Effector memory CD8-positive, alpha-beta T cell (primary cell): ENCODE measurements around the gene ZNF462.

Source experiments
- ATAC-seq: fragments of 150-1000 bp; cut with Tn5 transposase; replicated peaks from 2 replicates; pipeline ENCODE4 v1.10.0; 2021; ENCODE audit warnings: mild to moderate bottlenecking, moderate library complexity
- DNase-seq, 3 experiments: peaks; one replicate each; pipeline ENCODE4 v3.0.0; 2021
- H3K27ac Mint-ChIP-seq, 2 donors: one replicate each; pipeline ENCODE4 v1.8.0; 2022; ENCODE audit warnings: mild to moderate bottlenecking in 2 of 2, mixed read lengths in 2 of 2, moderate library complexity in 2 of 2
- H3K27me3 Mint-ChIP-seq, 2 donors: one replicate each; pipeline ENCODE4 v1.8.0; 2022; ENCODE audit warnings: mixed read lengths in 2 of 2
- H3K36me3 Mint-ChIP-seq: one replicate; pipeline ENCODE4 v1.8.0; 2022; ENCODE audit warnings: mild to moderate bottlenecking, moderate library complexity, mixed read lengths; ENCODE audit not compliant: insufficient read depth
- H3K4me1 Mint-ChIP-seq, 2 donors: one replicate each; pipeline ENCODE4 v1.8.0; 2022; ENCODE audit warnings: low read depth in 2 of 2, mixed read lengths in 2 of 2
- H3K4me3 Mint-ChIP-seq, 2 donors: one replicate each; pipeline ENCODE4 v1.8.0; 2022; ENCODE audit warnings: mild to moderate bottlenecking in 2 of 2, mixed read lengths in 2 of 2, moderate library complexity in 2 of 2
- H3K9me3 Mint-ChIP-seq, 2 donors: one replicate each; pipeline ENCODE4 v1.8.0; 2022; ENCODE audit warnings: mixed read lengths in 2 of 2
- total RNA-seq, 9 experiments: gene quantifications; one replicate each; lab custom pipeline; 2026; lab: John Stamatoyannopoulos, UW

The ZNF462 gene
- 0.06 to 8.5 (median 0.72) reads per million in 9 experiments for total RNA-seq

- DNase-seq (no peak), ATAC-seq (peak; percentile 34)
- H3K27me3 Mint-ChIP-seq, result peaks cover 65 to 68% of the 10 kb centered on the region in 2 donors
- peak within 1 kb of the TSS in 1 of 2 donors; percentile 67 for H3K27ac Mint-ChIP-seq
- peaks cover 21% of the 10 kb centered on the region for H3K36me3 Mint-ChIP-seq
- peak within 1 kb of the TSS; percentile 48 to 77 for H3K4me3 Mint-ChIP-seq
- peaks cover 0 to 7% of the 10 kb centered on the region in 2 donors for H3K9me3 Mint-ChIP-seq
- H3K4me1 Mint-ChIP-seq, result peaks cover 5 to 7% of the 10 kb centered on the region in 2 donors
Observed at GRCh38 chr9:106862821-106863720, at the start of gene ZNF462. Gene ZNF462, plus strand, starts transcription at chr9:106863166. Its CDS starts 60,218 bp downstream, at chr9:106923384.

GRCh38 chr9:106816524-106816923 is 46.4 kb upstream of the ZNF462 start:
- ATAC-seq (no peak), DNase-seq (no peak)
- Mint-ChIP-seq H3K4me3 (no peak overlapping the region), H3K36me3 (no peaks in the 10 kb centered on the region), H3K4me1 (no peaks in the 10 kb centered on the region), H3K27ac (no peak overlapping the region), H3K9me3 (peaks cover 0 to 10% of the 10 kb centered on the region in 2 donors), H3K27me3 (no peaks in the 10 kb centered on the region)

- no peak overlapping the region for H3K27ac Mint-ChIP-seq
- no peaks in the 10 kb centered on the region for H3K4me1 Mint-ChIP-seq
- no peak overlapping the region for H3K4me3 Mint-ChIP-seq
- ATAC-seq (no peak), DNase-seq (no peak)
- H3K9me3 Mint-ChIP-seq, result peaks cover 0 to 4% of the 10 kb centered on the region in 2 donors
- no peaks in the 10 kb centered on the region for H3K36me3 Mint-ChIP-seq
- no peaks in the 10 kb centered on the region for H3K27me3 Mint-ChIP-seq
Observed at GRCh38 chr9:106818034-106818433, 44.9 kb upstream of the ZNF462 start.

- H3K9me3 Mint-ChIP-seq, result peaks cover 0 to 1% of the 10 kb centered on the region in 2 donors
- no peak for ATAC-seq
Observed at GRCh38 chr9:106820866-106821265, 42.1 kb upstream of the ZNF462 start.

GRCh38 chr9:106828070-106828469 is 34.9 kb upstream of the ZNF462 start:
- Mint-ChIP-seq H3K4me3 (no peak overlapping the region), H3K9me3 (peaks cover 0 to 4% of the 10 kb centered on the region in 2 donors), H3K36me3 (no peaks in the 10 kb centered on the region), H3K27me3 (no peaks in the 10 kb centered on the region), H3K27ac (no peak overlapping the region), H3K4me1 (no peaks in the 10 kb centered on the region)
- DNase-seq (no peak), ATAC-seq (no peak)

More at GRCh38 chr9:106820866-106821265, 42.1 kb upstream of the ZNF462 start:
- no peak overlapping the region for H3K27ac Mint-ChIP-seq
- DNase-seq, result no peak
- no peaks in the 10 kb centered on the region for H3K27me3 Mint-ChIP-seq
- H3K4me3 Mint-ChIP-seq, result no peak overlapping the region
- no peaks in the 10 kb centered on the region for H3K4me1 Mint-ChIP-seq
- no peaks in the 10 kb centered on the region for H3K36me3 Mint-ChIP-seq

GRCh38 chr9:106828965-106829364 is 34.0 kb upstream of the ZNF462 start:
- no peaks in the 10 kb centered on the region for H3K36me3 Mint-ChIP-seq
- no peak overlapping the region for H3K27ac Mint-ChIP-seq
- no peak for DNase-seq
- H3K9me3 Mint-ChIP-seq, result peaks cover 0 to 4% of the 10 kb centered on the region in 2 donors
- no peaks in the 10 kb centered on the region for H3K4me1 Mint-ChIP-seq
- H3K4me3 Mint-ChIP-seq, result no peak overlapping the region
- ATAC-seq, result no peak
- no peaks in the 10 kb centered on the region for H3K27me3 Mint-ChIP-seq

GRCh38 chr9:106829666-106830408 is 33.1 kb upstream of the ZNF462 start:
- Mint-ChIP-seq H3K27ac (no peak overlapping the region), H3K4me1 (no peaks in the 10 kb centered on the region), H3K36me3 (no peaks in the 10 kb centered on the region), H3K27me3 (no peaks in the 10 kb centered on the region), H3K9me3 (peaks cover 0 to 4% of the 10 kb centered on the region in 2 donors), H3K4me3 (no peak overlapping the region)
- no peak for ATAC-seq
- DNase-seq, result no peak

GRCh38 chr9:106830527-106831150 is 32.3 kb upstream of the ZNF462 start:
- Mint-ChIP-seq H3K27ac (no peak overlapping the region), H3K36me3 (no peaks in the 10 kb centered on the region), H3K9me3 (peaks cover 0 to 6% of the 10 kb centered on the region in 2 donors), H3K27me3 (no peaks in the 10 kb centered on the region), H3K4me3 (no peak overlapping the region), H3K4me1 (no peaks in the 10 kb centered on the region)
- no peak for ATAC-seq
- no peak for DNase-seq

- no peak for DNase-seq
- Mint-ChIP-seq H3K9me3 (peaks cover 9 to 10% of the 10 kb centered on the region in 2 donors), H3K27me3 (no peaks in the 10 kb centered on the region)
Observed at GRCh38 chr9:106834888-106835287, 28.1 kb upstream of the ZNF462 start.

GRCh38 chr9:106835840-106836239 is 27.1 kb upstream of the ZNF462 start:
- H3K4me1 Mint-ChIP-seq, result no peaks in the 10 kb centered on the region
- H3K4me3 Mint-ChIP-seq, result no peak overlapping the region
- H3K27me3 Mint-ChIP-seq, result no peaks in the 10 kb centered on the region
- no peak for ATAC-seq
- no peak for DNase-seq
- no peaks in the 10 kb centered on the region for H3K36me3 Mint-ChIP-seq
- H3K27ac Mint-ChIP-seq, result no peak overlapping the region
- H3K9me3 Mint-ChIP-seq, result peaks cover 11 to 15% of the 10 kb centered on the region in 2 donors

More at GRCh38 chr9:106834888-106835287, 28.1 kb upstream of the ZNF462 start:
- Mint-ChIP-seq H3K36me3 (no peaks in the 10 kb centered on the region), H3K4me1 (no peaks in the 10 kb centered on the region), H3K4me3 (no peak overlapping the region), H3K27ac (no peak overlapping the region)
- no peak for ATAC-seq

GRCh38 chr9:106843371-106843770 is 19.6 kb upstream of the ZNF462 start:
- Mint-ChIP-seq H3K36me3 (no peaks in the 10 kb centered on the region), H3K4me1 (no peaks in the 10 kb centered on the region), H3K9me3 (peaks cover 6 to 15% of the 10 kb centered on the region in 2 donors), H3K4me3 (no peak overlapping the region), H3K27me3 (no peaks in the 10 kb centered on the region), H3K27ac (no peak overlapping the region)
- DNase-seq, result no peak
- no peak for ATAC-seq

GRCh38 chr9:106846307-106846706 is 16.7 kb upstream of the ZNF462 start:
- Mint-ChIP-seq H3K27me3 (no peaks in the 10 kb centered on the region), H3K27ac (no peak overlapping the region), H3K9me3 (no peaks in the 10 kb centered on the region), H3K4me1 (no peaks in the 10 kb centered on the region), H3K36me3 (no peaks in the 10 kb centered on the region), H3K4me3 (no peak overlapping the region)
- DNase-seq (no peak), ATAC-seq (no peak)

GRCh38 chr9:106846857-106847256 is 16.1 kb upstream of the ZNF462 start:
- Mint-ChIP-seq H3K27ac (no peak overlapping the region), H3K4me1 (no peaks in the 10 kb centered on the region), H3K36me3 (no peaks in the 10 kb centered on the region), H3K9me3 (no peaks in the 10 kb centered on the region), H3K4me3 (no peak overlapping the region), H3K27me3 (no peaks in the 10 kb centered on the region)
- DNase-seq, result no peak
- no peak for ATAC-seq
